ENCODE results near the gene DYNLT1.

Gene DYNLT1

DNA sequence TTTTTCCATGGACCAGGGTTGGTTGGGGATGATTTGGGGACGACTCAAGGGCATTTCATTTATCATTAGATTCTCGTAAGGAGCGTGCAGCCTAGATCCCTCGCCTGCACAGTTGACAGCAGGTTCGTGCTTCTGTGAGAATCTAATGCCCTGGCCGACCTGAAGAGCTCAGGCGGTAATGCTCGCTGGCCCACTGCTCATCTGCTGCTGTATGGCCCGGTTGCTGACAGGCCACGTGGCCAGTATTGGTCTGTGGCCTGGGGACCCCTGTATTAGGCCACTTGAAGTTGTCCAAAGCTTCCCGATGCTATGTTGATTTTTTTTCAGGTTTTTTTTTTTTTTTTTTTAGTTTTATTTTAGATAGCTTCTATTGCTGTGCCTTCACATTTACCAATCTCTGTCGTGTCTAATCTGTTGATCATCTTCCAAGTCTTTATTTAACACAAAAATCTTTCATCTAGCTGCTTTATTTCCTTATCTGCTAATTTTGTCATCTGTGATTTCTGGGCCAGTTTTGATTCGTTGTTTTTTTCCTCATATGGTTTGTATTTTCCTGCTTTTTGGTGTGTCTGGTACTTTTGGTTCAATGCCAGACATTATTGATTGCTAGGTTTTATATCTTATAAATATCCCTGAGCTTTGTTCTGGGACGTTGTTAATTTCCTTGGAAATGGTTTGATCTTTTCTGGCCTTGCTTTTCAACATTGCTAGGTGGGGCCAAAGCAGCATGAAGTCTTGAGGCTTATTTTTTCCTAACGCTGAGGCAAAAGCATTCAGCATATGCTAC, 41.1 kb downstream of the DYNLT1 start:
- TF ChIP-seq, protein P1, sequence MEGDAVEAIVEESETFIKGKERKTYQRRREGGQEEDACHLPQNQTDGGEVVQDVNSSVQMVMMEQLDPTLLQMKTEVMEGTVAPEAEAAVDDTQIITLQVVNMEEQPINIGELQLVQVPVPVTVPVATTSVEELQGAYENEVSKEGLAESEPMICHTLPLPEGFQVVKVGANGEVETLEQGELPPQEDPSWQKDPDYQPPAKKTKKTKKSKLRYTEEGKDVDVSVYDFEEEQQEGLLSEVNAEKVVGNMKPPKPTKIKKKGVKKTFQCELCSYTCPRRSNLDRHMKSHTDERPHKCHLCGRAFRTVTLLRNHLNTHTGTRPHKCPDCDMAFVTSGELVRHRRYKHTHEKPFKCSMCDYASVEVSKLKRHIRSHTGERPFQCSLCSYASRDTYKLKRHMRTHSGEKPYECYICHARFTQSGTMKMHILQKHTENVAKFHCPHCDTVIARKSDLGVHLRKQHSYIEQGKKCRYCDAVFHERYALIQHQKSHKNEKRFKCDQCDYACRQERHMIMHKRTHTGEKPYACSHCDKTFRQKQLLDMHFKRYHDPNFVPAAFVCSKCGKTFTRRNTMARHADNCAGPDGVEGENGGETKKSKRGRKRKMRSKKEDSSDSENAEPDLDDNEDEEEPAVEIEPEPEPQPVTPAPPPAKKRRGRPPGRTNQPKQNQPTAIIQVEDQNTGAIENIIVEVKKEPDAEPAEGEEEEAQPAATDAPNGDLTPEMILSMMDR (IDR thresholded peaks at IDR 0.05; ENCODE audit: low read depth, low read length): no peak
- DNase-seq (ENCODE audit: low read depth in 2 of 2): no peak

DNA sequence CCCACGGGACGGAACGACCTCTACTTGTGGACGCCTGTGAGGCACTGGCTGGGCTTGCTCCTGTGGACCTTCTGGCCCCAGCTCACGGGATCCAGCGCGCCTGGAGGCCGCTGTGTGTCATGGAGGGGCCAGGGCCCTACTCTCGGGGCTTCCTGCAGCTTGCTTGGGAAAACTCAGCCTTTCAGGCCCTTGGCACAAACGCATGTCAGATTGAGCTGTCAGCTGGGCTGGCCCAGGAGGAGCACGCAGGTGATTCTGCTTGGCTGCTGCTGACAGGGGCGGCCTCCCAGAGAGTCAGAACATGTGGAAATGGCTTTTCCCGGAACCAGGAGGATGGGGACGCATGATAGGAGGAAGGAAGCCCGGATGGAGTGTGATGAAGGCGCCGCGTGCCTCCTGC, 44.9 kb downstream of the DYNLT1 start:
- TF ChIP-seq, protein P1 (IDR thresholded peaks at IDR 0.05; ENCODE audit: low read depth, low read length): no peak
- H3K4me3 ChIP-seq (replicated peaks in 1 of 2; ENCODE audit: low read depth in 2 of 2, low read length in 2 of 2): no peak overlapping the region
- DNase-seq (ENCODE audit: low read depth in 2 of 2): no peak

More for the DNA sequence above, 41.1 kb downstream of the DYNLT1 start:
- H3K4me3 ChIP-seq (replicated peaks in 1 of 2; ENCODE audit: low read depth in 2 of 2, low read length in 2 of 2): no peak overlapping the region

DNA sequence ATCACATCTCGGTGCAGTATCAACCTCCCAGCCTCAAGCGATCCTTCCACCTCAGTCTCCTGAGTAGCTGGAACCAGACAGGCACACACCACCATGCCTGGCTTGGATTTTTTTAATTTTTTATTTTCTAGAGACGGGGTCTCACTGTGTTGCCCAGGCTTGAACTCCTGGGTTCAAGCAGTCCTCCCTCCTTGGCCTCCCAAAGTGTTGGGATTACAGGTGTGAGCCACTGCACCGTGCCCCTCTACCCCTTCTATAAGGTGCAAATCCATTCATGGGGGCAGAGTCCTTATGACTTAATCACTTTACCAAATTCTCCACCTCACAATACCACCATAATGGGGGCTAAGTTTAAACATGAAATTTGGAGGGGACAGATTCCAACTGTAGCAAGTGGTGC, 47.0 kb downstream of the DYNLT1 start:
- H3K4me3 ChIP-seq (replicated peaks in 1 of 2; ENCODE audit: low read depth in 2 of 2, low read length in 2 of 2): no peak overlapping the region
- DNase-seq (ENCODE audit: low read depth in 2 of 2): no peak
- TF ChIP-seq, protein P1 (IDR thresholded peaks at IDR 0.05; ENCODE audit: low read depth, low read length): no peak

DNA sequence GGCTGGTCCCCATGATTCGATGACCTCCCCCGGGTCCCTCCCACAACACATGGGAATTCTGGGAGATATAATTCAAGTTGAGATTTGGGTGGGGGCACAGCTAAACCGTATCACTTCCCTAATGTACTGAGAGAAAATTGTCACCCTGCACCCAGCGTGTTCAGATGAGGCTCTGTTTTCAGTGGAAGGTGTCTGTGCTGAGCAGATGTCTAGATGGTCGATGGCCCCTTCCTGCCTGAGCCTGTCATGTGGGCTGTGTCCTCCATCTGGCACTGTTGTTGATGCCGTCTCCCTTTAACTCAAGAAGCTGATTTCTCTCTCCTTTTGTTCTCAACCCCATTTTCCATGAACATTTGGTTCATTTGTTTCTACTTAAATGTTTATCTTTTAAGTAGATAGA, 47.7 kb downstream of the DYNLT1 start:
- no peak overlapping the region for H3K4me3 ChIP-seq (replicated peaks in 1 of 2; ENCODE audit: low read depth in 2 of 2, low read length in 2 of 2)
- TF ChIP-seq, protein P1 (IDR thresholded peaks at IDR 0.05; ENCODE audit: low read depth, low read length): no peak
- no peak for DNase-seq (ENCODE audit: low read depth in 2 of 2)

DNA sequence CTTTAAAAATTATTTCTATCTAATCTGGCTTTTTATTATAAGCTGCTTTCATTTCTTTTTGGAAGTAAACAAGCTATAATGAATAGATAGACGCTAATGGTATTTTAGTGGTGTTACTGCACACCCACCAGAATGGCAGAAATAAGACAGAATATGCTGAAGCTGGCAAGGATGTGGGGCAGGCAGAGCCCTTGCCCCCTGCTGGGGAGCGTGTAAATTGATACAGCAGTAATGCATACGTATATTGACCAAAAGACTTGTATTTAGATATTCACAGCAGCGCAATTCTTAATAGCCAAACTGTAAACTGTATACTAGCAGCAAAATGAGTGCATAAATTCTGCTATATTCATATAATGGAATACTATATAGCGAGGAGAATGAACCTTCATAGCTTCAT, 49.3 kb downstream of the DYNLT1 start:
- TF ChIP-seq, protein P1 (IDR thresholded peaks at IDR 0.05; ENCODE audit: low read depth, low read length): peak; percentile 26
- H3K4me3 ChIP-seq (replicated peaks in 1 of 2; ENCODE audit: low read depth in 2 of 2, low read length in 2 of 2): no peak overlapping the region
- peak; percentile 7 to 12 for DNase-seq (ENCODE audit: low read depth in 2 of 2)

DNA sequence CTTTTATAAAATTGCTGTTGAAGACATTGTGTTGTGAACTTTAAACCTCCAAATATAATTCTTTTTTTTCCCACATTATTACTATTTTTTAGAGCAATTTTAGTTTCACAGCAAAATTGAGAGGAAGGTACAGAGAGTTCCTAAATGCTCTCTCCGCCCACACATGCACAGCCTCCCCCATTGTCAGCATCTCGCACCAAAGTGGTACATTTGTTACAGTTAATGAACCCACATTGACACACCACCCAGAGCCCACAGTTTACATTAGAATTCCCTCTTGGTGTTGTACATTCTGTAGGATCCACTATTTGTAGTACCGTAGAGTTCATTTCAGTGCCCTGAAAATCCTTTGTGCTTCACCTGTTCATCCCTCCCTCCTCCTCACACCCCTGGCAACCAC, 50.9 kb downstream of the DYNLT1 start:
- DNase-seq (ENCODE audit: low read depth in 2 of 2): no peak
- H3K4me3 ChIP-seq (replicated peaks in 1 of 2; ENCODE audit: low read depth in 2 of 2, low read length in 2 of 2): no peak overlapping the region
- TF ChIP-seq, protein P1 (IDR thresholded peaks at IDR 0.05; ENCODE audit: low read depth, low read length): no peak

DNA sequence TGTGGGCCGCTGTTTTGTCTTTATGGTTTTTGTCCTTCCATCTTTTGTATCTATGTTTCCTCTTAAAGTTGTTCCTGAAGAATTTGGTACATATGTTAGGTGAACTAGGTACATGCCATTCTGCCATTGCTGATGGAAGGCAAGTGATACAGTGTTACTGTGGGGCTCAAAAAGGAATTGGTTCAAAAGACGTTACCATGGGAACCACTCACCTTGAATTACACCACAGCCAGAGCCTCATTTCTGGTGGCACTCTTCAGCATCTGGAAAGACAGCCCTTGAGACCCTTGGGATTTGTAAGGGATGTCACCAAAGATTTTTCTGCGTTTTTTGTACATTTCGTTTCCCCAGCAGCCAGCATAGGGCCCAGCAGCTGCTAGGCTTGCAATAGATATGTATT, 52.7 kb downstream of the DYNLT1 start:
- no peak for DNase-seq (ENCODE audit: low read depth in 2 of 2)
- TF ChIP-seq, protein P1 (IDR thresholded peaks at IDR 0.05; ENCODE audit: low read depth, low read length): no peak
- no peak overlapping the region for H3K4me3 ChIP-seq (replicated peaks in 1 of 2; ENCODE audit: low read depth in 2 of 2, low read length in 2 of 2)
